Osteoblast (primary cell): Measurements from ENCODE around the gene R3HDM2. TPM values are rescaled to one million over a fixed set of nuclear protein-coding genes. Genes with fewer than 3 reads are reported as not detected.

ENCODE experiments used
- DNase-seq: peaks from one replicate; pipeline ENCODE4 v3.0.0; 2011; ENCODE audit warnings: low spot score, mixed read lengths; ENCODE audit not compliant: insufficient read length; ENCODE audit errors: missing footprints
- H2AFZ ChIP-seq: 2 replicates; pipeline ENCODE4 v1.6.0; 2011; ENCODE audit warnings: mild to moderate bottlenecking, low read length
- H3K27ac ChIP-seq: 2 replicates; pipeline ENCODE4 v1.5.1; 2011; ENCODE audit warnings: mild to moderate bottlenecking, low read depth, low read length, moderate library complexity
- H3K27me3 ChIP-seq: 2 replicates; pipeline ENCODE4 v1.6.0; 2012; ENCODE audit warnings: mild to moderate bottlenecking, control low read depth, inconsistent platforms, low read length, moderate library complexity; ENCODE audit not compliant: insufficient read depth
- H3K36me3 ChIP-seq: 2 replicates; pipeline ENCODE4 v1.5.1; 2011; ENCODE audit warnings: mild to moderate bottlenecking, low read length, control low read depth, moderate library complexity; ENCODE audit not compliant: insufficient read depth
- H3K4me1 ChIP-seq: 2 replicates; pipeline ENCODE4 v1.5.1; 2011; ENCODE audit warnings: mild to moderate bottlenecking, low read length, control low read depth, moderate library complexity; ENCODE audit not compliant: insufficient read depth
- H3K4me2 ChIP-seq: 2 replicates; pipeline ENCODE4 v1.6.0; 2011; ENCODE audit warnings: mild to moderate bottlenecking, low read length; ENCODE audit not compliant: insufficient read depth
- H3K4me3 ChIP-seq: fragments of 200-600 bp; sonication (generic); 3 replicates; pipeline ENCODE4 v1.5.1; 2012; ENCODE audit warnings: mild to moderate bottlenecking, low read length, inconsistent platforms; ENCODE audit not compliant: insufficient read depth
- H3K79me2 ChIP-seq: 2 replicates; pipeline ENCODE4 v1.6.0; 2012; ENCODE audit warnings: mild to moderate bottlenecking, low read length, control low read depth, inconsistent platforms; ENCODE audit not compliant: insufficient read depth
- H3K9me3 ChIP-seq: 2 replicates; pipeline ENCODE4 v1.5.1; 2011; ENCODE audit warnings: low read depth, low read length, control low read depth
- H4K20me1 ChIP-seq: 2 replicates; pipeline ENCODE4 v1.6.0; 2012; ENCODE audit warnings: mild to moderate bottlenecking, low read length, control low read depth; ENCODE audit not compliant: insufficient read depth
- CTCF ChIP-seq: IDR thresholded peaks from 2 replicates; pipeline ENCODE4 v1.5.1; 2011; ENCODE audit warnings: mild to moderate bottlenecking, low read depth, low read length, moderate library complexity; ENCODE audit errors: extremely low read depth
- total RNA-seq: library from RNA; depleted of rRNA; stranded (reverse); fragments of >200 nt; gene quantifications from 2 replicates; pipeline ENCODE4 v1.2.3, GENCODE V29; 2012

R3HDM2 gene
- total RNA-seq, 1 donor: 23.2 TPM

GRCh38 chr12:57250541-57250940 lies 180.3 kb downstream of the R3HDM2 start:
- H3K4me2 ChIP-seq: no peak overlapping the region
- H3K9me3 ChIP-seq: no peaks in the 10 kb centered on the region
- no peak overlapping the region for H3K4me3 ChIP-seq
- H3K4me1 ChIP-seq: no peaks in the 10 kb centered on the region
- H2AFZ ChIP-seq: no peak overlapping the region
- H3K27ac ChIP-seq: no peak overlapping the region
- DNase-seq: no peak
- no peaks in the 10 kb centered on the region for H4K20me1 ChIP-seq
- H3K36me3 ChIP-seq: no peaks in the 10 kb centered on the region
- no peak for TF ChIP-seq CTCF
- no peaks in the 10 kb centered on the region for H3K27me3 ChIP-seq
- H3K79me2 ChIP-seq: no peaks in the 10 kb centered on the region

GRCh38 chr12:57248934-57249742 lies 181.7 kb downstream of the R3HDM2 start:
- Histone ChIP-seq H3K4me3 (no peak overlapping the region), H3K79me2 (no peaks in the 10 kb centered on the region), H3K4me1 (no peaks in the 10 kb centered on the region), H3K27me3 (no peaks in the 10 kb centered on the region), H3K4me2 (no peak overlapping the region), H3K27ac (no peak overlapping the region), H3K36me3 (no peaks in the 10 kb centered on the region), H2AFZ (no peak overlapping the region), H4K20me1 (no peaks in the 10 kb centered on the region), H3K9me3 (no peaks in the 10 kb centered on the region)
- TF ChIP-seq CTCF: no peak
- DNase-seq: no peak

GRCh38 chr12:57247041-57247440 lies 183.8 kb downstream of the R3HDM2 start:
- DNase-seq: no peak

More at GRCh38 chr12:57247041-57247440, 183.8 kb downstream of the R3HDM2 start:
- Histone ChIP-seq H2AFZ (no peak overlapping the region), H3K79me2 (no peaks in the 10 kb centered on the region), H3K4me1 (peaks cover 7% of the 10 kb centered on the region), H3K27me3 (peaks cover 13% of the 10 kb centered on the region), H3K4me2 (no peak overlapping the region), H4K20me1 (peaks cover 4% of the 10 kb centered on the region), H3K27ac (no peak overlapping the region), H3K4me3 (no peak overlapping the region), H3K9me3 (no peaks in the 10 kb centered on the region), H3K36me3 (no peaks in the 10 kb centered on the region)
- TF ChIP-seq CTCF: no peak
